ENCODE measurements around the gene PGPEP1.

Gene PGPEP1, protein sequence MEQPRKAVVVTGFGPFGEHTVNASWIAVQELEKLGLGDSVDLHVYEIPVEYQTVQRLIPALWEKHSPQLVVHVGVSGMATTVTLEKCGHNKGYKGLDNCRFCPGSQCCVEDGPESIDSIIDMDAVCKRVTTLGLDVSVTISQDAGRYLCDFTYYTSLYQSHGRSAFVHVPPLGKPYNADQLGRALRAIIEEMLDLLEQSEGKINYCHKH

DNA sequence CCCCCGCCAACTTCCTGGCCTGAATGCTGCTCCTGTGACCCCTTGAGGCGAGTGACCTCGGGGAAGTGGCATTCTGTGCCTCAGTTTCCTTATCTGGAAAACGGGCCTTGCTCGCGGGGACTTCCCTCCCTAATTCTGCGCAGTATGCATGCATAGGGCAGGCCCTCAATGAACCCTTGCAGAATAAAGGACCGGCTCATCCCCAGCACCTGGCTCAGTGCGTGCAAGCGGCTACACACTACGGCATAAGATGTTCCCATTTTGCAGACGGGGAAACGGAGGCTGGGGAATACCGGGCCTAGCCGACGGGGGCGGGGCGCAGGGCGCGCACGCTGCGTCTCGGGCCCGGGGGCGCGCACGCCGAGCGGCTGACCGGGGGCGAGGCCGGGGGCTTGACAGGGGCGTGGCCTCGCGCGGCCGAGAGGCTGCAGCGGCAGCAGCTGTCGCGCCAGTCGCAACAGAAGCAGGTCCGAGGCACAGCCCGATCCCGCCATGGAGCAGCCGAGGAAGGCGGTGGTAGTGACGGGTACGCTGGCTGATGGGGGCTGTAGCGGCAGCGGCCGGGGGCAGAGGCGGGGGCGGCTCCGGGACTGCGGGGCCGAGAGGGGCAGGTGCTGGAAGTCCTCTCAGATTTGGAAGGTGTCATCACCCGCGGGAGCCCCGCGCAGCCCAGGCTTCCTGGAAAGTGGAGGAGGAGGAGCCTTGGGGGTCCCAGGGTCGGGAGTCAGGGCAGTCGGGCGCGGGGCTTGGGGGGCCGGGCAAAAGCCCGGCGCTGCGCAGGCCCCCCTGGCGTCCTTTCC is at the start of gene PGPEP1:
Gene PGPEP1 (plus strand): TSS at position 409 of the 800 bp plus-strand sequence. CDS start 84 bp downstream, at position 493.
- DNase-seq, result peak; percentile 58

DNA sequence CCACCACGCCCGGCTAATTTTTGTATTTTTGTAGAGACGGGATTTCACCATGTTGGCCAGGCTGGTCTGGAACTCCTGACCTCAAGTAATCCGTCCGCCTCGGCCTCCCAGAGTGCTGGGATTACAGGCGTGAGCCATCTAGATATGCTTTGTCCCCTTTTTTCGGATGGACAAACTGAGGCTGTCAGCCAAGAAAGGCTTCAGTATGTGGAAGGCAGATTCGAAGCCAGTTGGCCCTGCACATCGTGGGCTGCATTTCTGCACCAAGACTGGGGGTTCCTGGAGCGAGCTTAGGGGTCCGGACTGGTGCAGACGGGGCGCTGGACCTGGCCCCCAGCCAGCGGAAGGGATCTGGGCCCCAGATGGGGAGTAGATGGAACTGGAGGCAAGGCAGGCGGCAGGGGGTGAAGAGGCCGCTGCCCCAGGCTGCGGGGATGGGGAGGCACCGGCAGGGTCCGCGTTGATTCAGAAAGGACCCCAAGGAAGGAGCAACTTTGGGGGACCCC is 49.3 kb upstream of the PGPEP1 start:
- no peak for DNase-seq

DNA sequence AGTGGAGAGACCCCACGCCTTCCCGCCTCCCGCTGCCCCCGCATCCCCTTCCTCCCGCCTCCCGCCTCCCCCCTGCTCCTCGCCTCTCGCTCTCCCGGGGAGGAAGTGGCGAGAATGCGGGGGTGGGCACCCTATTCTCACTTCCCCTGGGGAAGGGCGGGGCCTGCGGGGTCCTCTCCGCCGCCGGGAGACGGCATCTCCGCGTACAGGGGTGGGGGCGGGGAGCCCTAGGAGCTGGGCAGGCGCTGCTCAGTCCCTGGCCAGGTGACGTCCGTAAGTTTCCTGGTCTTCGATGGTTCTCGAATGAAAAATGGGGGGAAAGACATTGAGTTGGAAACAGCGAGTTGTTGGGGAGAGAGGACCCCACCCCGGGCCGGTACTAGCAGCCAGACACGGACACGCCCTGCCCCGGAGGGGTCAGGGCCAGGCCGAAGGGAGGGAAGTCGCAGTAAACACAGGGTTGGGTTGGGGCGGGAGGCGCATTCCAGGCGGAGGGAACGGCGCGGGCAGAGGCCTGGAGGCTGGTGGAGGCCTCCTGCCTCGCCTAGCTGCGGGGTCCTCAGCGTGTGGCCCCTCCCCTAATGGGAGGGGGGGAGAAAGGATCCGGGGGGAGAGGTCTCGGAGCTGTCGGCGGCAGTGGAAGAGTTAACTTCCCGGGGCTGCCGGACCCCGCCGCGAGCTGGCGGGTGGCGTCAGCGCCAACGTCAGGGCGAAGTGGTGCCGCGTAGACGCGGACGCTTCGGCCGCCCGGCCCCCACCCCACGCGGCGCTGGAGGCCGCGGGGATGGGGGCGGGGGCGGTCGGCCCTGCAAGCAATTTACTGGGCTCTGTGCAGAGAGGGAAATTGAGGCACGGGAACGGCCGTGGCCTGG is 48.6 kb upstream of the PGPEP1 start:
- peak; percentile 66 for DNase-seq

DNA sequence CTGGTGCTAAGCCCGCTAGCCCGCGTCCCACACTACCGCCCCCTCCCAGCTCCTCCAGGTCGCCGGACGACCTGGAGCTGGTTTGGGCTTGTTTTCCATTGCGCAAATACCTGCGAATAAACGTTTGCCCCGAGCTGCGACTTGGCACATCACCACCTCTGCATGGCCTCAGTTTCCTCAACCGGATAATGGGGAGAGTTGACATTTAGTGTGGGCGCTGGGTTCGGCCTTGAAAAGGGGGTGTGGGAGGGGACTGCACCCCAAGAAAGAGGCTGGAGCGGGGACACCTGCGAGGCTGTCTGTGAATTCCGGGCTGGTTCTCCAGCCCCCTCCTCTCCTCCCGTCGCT is 48.0 kb upstream of the PGPEP1 start:
- peak; percentile 48 for DNase-seq

DNA sequence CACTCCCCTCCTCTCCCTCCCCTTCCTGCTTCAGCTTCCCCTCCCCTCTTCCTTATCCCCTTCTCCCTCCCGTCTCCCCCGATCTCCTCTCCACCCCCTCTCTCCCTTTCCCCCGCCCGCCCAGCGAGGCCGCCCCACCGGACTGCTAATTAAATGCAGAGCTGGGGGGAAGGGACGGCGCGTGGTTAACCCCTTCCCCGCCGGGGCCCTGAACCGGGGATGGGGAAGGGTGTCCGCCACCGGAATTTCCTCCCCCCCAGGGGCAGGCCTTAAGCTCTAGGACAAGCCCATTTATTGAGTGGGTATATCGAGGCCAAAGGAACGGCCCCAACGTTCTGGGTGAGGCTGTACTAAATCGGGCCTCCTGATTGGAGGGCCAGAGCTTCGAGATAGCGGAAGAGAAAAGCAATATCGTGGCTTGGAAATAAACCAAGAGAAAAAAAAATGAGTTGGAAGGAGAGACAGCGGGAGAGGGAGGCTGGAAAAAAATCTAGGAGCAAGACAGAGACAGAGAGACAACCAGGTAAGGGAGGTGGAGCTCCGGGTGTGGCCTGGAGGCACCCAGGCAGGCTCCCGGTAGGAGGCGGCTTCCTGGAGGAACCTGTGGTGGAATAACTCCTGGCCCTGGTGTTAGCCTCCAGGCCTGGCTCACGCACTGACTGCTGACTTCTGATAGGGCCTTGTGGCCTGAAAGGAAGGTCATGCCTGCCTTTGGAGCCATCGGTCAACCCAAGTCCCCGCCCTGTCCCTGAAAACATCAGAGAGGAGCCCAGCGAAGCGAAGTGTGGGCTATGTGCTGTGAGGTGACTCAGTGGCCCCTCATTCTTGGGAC is 47.4 kb upstream of the PGPEP1 start:
- peak; percentile 48 for DNase-seq

DNA sequence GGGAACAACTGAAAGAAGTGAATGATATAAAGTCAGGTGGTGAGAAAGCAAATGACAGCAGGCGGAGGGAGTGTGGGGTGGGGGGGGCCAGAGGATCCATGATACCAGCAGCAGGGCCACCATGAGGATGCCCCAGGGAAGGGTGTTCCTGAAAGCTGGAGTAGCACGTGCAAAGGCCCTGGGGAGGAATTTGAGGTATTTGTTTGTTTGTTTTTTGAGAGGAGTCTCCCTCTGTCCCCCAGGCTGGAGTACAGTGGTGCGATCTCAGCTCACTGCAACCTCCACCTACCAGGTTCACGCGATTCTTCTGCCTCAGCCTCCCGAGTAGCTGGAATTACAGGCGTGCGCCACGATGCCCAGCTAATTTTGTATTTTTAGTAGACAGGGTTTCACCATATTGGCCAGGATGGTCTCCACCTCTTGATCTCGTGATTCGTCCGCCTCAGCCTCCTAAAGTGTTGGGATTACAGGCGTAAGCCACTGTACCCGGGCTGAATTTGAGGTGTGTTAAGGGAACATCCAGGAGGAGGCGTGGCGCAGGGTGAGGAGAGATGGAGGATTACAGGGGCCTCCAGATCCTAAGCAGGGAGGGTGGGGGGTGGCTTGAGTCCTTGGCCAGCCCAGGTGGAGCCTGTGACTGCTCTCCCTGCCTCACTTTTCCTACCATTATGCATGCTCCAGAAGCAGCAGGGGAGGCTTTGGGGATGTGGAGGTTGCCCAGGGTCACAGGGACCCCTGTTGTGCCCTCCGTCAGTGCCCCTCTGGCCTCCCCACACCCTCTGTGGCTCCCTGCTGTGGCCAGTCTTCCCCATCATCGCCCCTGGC is 46.5 kb upstream of the PGPEP1 start:
- DNase-seq, result no peak

DNA sequence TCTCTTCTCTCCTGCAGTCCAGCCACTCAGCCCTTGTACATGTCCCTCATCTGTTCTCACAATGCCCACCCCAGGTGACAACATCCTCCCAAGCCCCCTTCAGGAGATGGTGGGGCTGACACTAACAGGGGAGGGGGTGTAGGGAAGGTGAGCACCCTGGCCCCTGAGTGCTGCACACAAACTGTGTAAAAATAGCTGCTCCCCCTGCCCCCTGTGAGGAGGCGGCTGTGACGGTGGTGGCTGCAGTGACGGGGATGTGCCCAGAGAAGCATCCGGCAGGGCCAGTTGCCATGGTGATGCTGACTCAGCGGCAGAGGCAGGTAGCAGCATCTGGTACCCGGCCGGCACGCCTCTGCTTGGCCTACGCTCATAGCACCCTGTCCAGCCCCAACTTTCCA is 45.9 kb upstream of the PGPEP1 start:
- DNase-seq, result peak; percentile 18

DNA sequence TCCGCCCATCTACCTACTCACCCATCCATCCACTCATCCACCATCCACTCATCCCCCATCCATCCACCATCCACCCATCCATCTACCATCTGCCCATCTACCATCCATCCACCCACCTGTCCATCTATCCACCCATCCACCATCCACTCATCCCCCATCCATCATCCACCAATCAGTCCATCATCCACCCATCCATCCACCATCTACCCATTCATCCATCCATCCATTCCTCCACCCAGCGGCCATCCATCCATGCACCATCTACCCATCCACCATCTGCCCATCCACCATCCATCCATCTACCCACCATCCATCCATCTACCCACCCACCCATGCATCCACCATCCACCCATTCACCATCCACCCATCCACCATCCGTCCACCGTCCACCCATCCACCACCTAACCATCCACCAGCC is 45.4 kb upstream of the PGPEP1 start:
- DNase-seq, result no peak

DNA sequence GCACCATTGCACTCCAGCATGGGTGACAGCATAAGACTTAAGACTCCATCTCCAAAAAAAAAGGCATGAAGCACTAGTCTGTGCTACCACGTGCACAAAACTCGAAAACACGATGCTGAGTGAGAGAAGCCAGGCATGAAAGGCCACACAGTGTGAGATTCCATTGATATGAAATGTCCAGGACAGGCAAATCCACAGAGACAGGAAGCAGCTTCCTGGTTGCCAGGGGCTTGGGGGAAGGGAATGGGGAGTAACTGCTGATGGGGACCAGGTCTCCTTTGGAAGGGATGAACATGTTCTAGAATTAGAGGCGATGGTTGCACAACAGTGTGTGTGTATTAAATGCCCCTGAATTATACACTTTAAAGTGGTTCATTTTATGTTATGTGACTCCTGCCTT is 43.1 kb upstream of the PGPEP1 start:
- DNase-seq, result no peak

DNA sequence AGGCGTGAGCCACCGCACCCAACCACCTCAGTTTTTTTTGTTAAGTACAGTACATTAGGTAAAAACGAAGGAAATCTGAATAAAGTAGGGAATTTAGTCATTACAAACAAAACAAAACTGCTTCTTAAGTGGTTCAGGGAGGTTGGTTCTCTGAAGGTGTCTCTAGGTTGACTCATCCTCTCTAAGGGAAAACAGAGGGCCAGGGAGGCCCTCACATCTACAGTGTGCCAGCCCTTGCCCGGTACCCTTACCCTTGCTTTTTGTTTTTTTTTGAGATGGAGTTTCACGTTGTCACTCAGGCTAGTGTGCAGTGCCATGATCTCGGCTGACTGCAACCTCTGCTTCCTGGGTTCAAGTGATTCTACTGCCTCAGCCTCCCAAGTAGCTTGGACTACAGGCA is 41.8 kb upstream of the PGPEP1 start:
- DNase-seq, result no peak

DNA sequence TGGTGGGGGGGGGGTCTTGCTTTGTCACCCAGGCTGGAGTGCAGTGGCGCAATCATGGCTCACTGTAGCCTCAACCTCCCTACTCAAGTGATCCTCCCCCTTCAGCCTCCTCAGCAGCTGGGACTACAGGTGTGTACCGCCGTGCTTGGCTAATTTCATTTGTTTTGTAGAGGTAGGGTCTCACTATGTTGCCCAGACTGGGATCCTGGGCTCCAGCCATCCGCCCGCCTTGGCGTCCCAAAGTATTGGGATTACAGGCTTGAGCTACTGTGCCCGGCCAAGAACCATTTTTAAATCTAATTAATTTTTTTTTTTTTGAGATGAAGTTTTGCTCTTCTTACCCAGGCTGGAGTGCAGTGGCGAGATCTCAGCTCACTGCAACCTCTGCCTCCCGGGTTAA is 40.7 kb upstream of the PGPEP1 start:
- no peak for DNase-seq

DNA sequence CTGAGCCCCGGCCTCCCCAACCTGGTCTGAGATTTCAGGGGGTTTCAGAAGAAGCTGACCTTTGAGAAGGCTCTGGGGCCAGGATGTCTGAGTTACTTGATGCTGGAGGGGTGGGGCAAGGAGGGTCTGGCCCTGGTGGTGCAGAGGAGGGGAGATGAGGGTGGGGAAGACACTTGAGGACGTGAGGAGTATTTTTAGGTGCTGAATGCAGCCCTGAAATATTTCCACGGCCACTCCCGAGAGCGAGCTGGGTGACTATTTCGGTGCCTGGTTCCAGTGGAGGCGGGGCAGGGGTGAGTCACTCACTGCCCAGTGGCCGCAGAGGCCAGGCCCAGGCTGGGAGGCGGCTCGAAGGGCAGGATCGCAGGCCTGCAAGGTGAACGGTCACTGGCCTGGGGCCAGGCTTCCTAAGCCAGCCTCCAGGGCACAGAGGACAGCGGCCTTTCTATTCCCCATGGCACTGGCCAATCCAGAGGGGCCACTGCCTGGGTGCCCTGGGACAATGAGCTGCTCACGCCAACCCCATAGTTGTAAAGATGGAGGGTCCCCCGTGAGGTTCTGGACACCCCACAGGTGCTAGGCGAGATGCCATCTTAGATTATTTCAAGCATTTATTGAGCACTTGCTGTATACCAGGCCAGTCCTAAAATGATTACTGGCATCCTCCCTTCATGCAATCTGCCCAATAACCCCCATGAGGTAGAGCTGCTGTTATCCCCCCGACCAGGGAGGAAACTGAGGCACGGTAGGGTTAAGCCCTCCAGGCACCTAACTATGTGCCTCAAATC is 39.3 kb upstream of the PGPEP1 start:
- DNase-seq, result no peak

DNA sequence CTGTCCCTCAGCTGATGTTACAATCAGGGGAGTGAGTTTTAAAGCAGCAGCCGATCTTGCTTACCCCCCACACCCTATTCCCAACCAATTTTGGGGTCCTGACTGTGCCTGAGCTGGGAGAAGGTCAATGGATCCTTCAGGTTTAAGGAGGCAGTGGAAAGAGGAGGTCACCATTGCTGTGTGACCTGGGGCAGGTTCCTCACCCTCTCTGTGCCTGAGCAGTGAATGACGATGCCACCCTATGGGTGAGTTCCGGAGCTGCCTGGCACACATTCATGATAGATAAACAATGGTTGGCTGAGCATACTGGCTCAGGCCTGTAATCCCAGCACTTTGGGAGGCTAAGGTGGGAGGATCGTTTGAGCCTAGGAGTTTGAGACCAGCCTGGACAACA is 38.7 kb upstream of the PGPEP1 start:
- no peak for DNase-seq

DNA sequence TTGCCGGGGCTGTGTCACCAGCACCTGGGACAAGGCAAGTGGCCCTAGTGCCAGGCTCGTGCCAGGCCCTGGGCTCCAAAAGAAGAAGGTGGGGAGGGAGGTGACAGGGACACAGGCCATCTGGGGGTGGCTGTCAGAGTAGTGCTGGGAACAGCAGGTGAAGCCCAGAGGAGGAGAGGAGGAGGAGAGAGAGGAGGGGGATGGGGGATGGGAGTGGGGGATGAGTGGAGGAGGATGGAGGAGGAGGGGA is 36.3 kb upstream of the PGPEP1 start:
- DNase-seq, result no peak

DNA sequence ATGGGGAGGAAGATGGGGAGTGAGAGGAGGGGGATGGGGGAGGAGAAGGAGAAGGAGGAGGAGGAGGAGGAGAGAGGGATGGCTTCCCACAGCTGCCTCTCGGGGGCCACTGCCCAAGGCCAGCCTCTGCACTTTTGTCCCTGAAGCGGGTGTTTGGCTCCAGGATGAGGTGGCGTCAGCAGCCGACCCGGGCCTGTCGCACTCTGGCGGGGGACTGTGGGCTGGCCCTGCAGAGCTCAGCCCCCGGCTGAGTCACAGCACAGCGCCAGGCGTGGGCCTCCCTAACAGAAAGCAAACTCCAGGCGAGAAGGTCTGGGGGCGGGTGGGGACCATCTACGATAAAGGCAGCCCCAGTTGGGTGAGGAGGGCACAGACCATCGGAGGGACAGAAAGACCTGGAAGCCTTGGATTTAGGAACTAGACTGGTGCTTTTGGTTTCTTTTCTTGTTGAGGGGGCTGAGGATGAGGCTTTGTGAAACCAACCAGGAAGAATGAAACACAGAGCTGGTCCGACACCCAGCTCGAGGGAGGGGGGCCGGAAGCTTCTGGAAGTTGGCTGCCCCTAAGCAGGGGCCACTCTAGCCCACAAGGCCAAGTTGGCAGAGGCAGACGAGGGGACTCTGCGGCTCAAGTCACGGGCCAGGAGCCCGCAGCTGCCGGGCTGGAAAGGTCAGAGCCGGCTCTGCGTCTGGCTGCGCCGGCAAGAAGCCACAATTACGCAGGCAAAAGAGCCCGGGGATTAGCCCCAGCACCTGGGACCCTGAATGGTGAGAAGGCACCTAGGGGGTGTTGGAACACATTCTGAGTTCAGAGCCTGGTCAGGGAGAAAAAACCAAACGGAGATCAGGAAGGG is 35.7 kb upstream of the PGPEP1 start:
- peak; percentile 75 for DNase-seq

DNA sequence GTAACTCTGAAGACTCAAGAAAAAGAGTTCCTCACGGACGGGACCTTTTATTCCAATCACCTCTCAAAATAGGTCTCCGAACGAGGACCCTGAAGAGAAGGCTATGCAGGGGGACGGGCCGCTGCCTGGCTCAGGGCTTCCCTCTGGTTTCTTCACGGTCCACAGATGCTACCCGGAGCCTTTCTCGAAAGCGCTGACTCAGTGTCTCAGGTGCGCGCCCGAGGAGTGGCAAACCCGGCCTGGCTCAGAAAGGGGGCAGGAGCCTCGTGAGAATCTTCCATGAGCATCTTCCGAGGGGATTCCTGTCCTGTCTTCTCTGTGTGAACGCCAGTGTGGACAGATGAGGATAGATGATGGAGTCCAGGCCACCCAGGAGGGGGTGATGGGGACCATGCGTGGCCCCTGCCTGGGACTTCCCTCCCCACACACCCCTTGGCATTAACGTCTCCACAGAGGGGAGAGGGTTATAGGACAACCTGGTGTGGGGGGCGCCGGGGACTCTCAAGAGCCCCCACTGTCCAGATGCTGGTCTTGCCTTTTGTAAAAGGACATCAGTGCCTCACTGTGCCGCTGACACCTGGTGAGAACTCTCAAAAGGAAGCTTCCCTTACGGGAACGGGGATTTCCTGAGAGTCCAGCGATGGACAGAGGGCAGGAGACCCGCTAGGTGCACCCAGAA is 34.0 kb upstream of the PGPEP1 start:
- DNase-seq, result no peak

DNA sequence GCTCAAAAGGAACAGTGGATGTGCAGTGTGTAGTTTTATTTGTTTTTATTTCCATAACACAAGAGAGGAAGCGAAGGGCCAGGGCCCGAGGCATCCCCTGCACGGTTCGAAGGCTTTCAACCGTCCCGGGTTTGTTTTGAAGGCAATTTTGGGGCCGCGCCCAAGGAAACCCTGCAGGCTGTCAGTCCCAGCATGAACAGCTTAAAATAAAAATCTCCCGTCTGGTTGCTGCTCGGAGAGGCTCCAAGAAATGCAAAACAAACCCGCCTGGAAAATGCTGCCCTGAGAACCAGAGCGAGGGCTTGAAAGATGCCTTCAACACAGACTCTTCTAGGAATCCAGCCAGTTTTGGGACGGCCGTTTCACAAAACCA is 33.5 kb upstream of the PGPEP1 start:
- DNase-seq, result no peak

DNA sequence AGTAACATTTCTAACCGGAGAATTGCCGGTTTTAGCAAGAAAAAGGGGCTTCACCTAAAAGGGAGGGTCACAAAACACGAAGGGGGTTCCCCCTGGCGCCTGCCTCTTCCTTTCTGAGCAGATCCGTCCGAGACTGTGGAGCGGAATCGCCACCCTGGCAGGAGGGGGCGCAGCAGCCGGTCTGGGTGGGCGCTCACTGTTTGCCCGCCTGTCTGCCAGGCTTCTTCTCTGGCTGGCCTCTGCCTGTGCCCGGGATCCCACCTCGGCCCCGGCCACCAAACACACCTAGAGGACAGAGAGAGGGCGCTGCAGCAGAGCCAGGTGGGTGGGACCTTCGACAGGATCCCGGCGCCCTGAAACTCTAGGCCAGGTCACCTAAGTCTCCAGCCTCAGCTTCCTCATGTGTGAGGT is 33.1 kb upstream of the PGPEP1 start:
- no peak for DNase-seq
